Skeletal muscle tissue (tissue), 4 donors: Measurements from ENCODE around the gene CFDP1. TPM values are rescaled to one million over a fixed set of nuclear protein-coding genes. Genes with fewer than 3 reads are reported as not detected.
A peak's percentile ranks its signal among the peaks of the same experiment; 100 is the strongest.

Experiments used
- H3K27ac ChIP-seq: one replicate; pipeline ENCODE4 v1.7.0; 2013; ENCODE audit warnings: mild to moderate bottlenecking, low read depth, low read length, inconsistent platforms
- H3K27me3 ChIP-seq, 3 donors: one replicate each; pipeline ENCODE4 v1.7.0; 2013; ENCODE audit warnings: low read length in 3 of 3; ENCODE audit not compliant: control insufficient read depth in 3 of 3, insufficient read depth in 3 of 3
- H3K36me3 ChIP-seq, 3 donors: one replicate each; pipeline ENCODE4 v1.7.0; 2013; ENCODE audit warnings: low read length in 3 of 3; ENCODE audit not compliant: control insufficient read depth in 3 of 3, insufficient read depth in 3 of 3
- H3K4me1 ChIP-seq, 3 donors: one replicate each; pipeline ENCODE4 v1.7.0; 2013; ENCODE audit warnings: low read length in 3 of 3, mild to moderate bottlenecking in 3 of 3; ENCODE audit not compliant: control insufficient read depth in 3 of 3, insufficient read depth in 3 of 3
- H3K4me3 ChIP-seq, 3 donors: one replicate each; pipeline ENCODE4 v1.7.0; 2013; ENCODE audit warnings: low read length in 3 of 3
- H3K9ac ChIP-seq, 3 donors: one replicate each; pipeline ENCODE4 v1.7.0; 2013; ENCODE audit warnings: low read length in 3 of 3, mild to moderate bottlenecking in 3 of 3, moderate library complexity in 2 of 3, low read depth in 1 of 3
- H3K9me3 ChIP-seq, 3 donors: one replicate each; pipeline ENCODE4 v1.7.0; 2013; ENCODE audit warnings: low read length in 3 of 3; ENCODE audit not compliant: control insufficient read depth in 3 of 3
- total RNA-seq: library from RNA; depleted of rRNA; stranded (reverse); fragments of >200 nt; gene quantifications from one replicate; pipeline ENCODE4 v1.2.3, GENCODE V29; 2014
- donor health status: Osteomylitis.

Gene CFDP1
- total RNA-seq, 1 donor from 2014 or later = 49.6 TPM

DNA sequence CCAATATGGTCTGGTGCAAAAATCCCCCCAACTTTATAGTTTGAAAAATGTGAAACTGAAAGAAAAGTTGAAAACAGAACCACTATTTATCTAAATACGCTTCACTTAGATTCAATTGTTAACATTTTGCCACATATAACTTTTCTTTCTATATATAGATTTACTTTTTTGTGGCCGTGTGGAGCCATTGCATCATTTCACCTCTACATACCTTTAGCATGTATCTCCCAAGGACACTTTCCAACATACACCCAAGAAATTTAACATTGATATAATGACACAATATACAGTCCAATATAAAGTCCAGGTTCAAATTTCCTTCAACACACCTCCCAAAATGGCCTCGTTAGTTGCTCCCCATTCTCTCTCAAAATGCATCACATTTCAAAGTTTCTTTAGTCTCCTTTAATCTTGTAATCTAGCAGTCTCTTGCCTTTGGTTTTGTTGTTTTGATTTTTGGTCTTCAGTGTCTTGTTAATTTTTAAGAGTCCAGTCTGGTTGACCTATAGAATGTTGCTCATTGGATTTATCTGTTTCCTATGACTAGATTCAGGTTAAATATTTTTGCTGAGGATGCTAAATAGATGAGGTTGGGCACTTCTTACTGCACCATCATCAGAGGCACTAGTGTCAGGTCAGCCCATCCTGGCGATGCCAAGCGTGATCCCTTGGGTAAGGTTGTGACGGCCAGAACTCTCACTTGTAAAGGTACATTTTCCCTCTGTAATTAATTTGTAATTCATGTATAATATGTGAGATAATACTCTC lies 117.6 kb downstream of the CFDP1 start:
- Histone ChIP-seq H3K4me1 (peaks cover 0 to 7% (median 5%) of the 10 kb centered on the region in 3 donors), H3K27me3 (no peaks in the 10 kb centered on the region), H3K9me3 (no peaks in the 10 kb centered on the region), H3K4me3 (no peak overlapping the region), H3K36me3 (peaks cover 0 to 6% (median 2%) of the 10 kb centered on the region in 3 donors), H3K9ac (no peak overlapping the region), H3K27ac (no peak overlapping the region)

DNA sequence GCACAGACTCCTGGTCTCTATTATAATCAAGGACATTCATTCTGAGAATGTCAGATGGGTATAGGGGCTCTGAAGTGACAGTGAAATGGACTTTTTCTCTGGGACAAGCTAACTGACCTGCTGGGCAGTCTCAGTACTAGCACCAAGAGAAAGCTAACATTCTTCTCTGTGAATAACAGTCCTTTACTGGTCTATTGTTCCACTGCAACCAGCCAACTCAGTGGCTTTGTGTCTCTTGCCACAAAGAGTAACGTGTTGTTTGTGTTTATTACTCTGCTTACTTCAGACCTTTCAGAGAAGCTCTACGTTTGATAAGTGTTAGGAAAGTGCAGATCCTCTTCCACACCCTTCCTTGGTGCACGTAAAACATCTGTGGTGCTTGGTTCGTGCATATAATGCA lies 120.4 kb downstream of the CFDP1 start:
- H3K27ac ChIP-seq = no peak overlapping the region
- H3K4me1 ChIP-seq = no peaks in the 10 kb centered on the region
- H3K27me3 ChIP-seq = no peaks in the 10 kb centered on the region
- peaks cover 0 to 6% (median 0%) of the 10 kb centered on the region in 3 donors for H3K36me3 ChIP-seq
- H3K9ac ChIP-seq = no peak overlapping the region
- H3K9me3 ChIP-seq = no peaks in the 10 kb centered on the region
- no peak overlapping the region for H3K4me3 ChIP-seq

DNA sequence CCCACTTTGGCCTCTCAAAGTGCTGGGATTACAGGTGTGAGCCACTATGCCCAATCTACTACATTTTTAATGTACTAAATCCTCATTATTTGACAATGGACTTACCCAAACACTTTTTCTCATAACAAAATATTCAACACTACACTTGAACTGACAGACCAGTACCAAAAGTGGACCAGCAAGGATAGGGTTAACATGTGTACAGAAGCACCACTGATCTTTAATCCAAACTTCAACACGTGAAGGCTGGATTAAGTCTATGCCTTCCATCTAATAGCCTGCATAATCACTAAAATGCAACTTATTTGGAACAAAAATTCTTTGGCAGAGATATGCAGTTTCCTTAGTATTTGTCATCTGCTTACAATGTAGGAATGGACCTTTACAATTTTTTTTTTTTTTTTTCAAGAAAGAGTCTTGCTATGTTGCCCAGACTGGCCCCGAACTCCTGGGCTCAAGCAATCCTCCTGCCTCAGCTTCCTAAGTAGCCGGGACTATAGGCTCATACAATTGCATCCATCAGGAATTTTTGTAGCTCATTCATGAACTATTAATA lies 121.8 kb downstream of the CFDP1 start:
- Histone ChIP-seq H3K36me3 (peaks cover 0 to 6% (median 0%) of the 10 kb centered on the region in 3 donors), H3K27ac (no peak overlapping the region), H3K9ac (no peak overlapping the region), H3K27me3 (no peaks in the 10 kb centered on the region), H3K4me3 (no peak overlapping the region), H3K9me3 (no peaks in the 10 kb centered on the region), H3K4me1 (peaks cover 0 to 5% (median under 1%) of the 10 kb centered on the region in 3 donors)

DNA sequence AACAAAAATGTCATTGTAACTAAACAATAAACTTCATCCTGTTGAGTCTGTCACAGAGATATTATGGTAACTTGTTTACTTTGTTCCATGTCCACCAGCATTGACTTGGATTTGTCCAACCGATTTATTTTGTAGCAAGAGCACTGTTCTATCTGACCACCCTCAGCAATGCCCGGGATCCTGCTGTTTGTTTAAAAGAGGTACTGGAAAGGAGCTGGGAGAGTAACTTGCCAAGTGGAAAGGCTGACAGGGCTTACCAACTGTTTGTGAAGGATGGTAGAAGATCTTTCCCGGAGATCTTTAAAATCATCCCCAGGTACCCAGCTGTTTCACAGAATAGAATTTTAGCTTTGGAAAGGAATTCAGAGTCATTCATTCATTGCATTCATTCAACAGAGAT lies 122.8 kb downstream of the CFDP1 start:
- H3K27me3 ChIP-seq = no peaks in the 10 kb centered on the region
- peaks cover 0 to 6% (median 0%) of the 10 kb centered on the region in 3 donors for H3K36me3 ChIP-seq
- peaks cover 6 to 13% (median 8%) of the 10 kb centered on the region in 3 donors for H3K4me1 ChIP-seq
- no peak overlapping the region for H3K4me3 ChIP-seq
- H3K9ac ChIP-seq = no peak overlapping the region
- no peak overlapping the region for H3K27ac ChIP-seq
- H3K9me3 ChIP-seq = no peaks in the 10 kb centered on the region

DNA sequence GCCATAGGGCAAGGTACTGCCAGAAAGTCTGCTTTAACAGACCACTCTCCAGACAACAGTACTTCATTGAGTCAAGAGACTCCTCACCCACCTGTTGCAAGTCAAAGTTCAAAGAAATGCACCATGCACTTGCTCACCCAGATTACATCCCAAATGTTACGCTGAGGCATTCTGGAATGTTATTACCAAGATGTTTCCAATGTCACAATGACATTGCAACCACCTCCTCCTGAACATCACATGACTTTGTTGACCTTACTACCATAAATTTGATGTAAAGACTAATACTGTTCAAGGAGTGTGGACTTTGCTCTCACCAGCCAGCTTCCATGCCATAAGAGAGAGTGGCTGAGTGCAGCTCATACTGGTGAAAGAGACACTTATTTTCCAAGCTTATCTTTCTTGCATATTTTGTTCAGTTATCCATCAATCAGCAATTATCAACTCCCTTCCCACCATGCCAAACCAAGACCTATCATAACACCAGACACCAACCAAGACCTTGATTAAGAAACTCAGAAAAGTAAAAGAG lies 123.3 kb downstream of the CFDP1 start:
- Histone ChIP-seq H3K27me3 (no peaks in the 10 kb centered on the region), H3K9ac (no peak overlapping the region), H3K9me3 (no peaks in the 10 kb centered on the region), H3K4me3 (no peak overlapping the region), H3K27ac (no peak overlapping the region), H3K4me1 (peaks cover 12 to 19% (median 14%) of the 10 kb centered on the region in 3 donors), H3K36me3 (peaks cover 0 to 6% (median 0%) of the 10 kb centered on the region in 3 donors)

DNA sequence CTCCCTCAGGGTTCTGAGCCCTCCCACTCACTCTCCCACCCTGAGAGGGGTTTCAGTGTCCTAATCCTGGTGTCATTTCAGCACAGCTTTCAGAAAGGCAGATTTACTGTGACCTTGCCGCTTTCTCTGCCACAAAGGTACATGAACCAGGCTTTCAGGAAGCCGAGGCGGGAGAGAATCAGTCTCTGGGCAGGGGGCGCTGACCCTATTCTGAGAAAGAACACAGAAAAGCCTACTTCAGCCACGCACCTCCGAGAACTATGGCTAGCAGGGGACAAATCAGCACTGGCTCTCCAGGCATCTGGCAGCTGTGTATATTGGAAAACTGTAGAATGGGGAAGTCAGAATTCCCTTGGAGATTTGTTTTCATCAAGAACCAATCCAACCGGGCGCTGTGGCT lies 124.1 kb downstream of the CFDP1 start:
- Histone ChIP-seq H3K9me3 (no peaks in the 10 kb centered on the region), H3K27me3 (no peaks in the 10 kb centered on the region), H3K36me3 (peaks cover 0 to 10% (median 0%) of the 10 kb centered on the region in 3 donors), H3K9ac (no peak overlapping the region), H3K4me3 (no peak overlapping the region), H3K27ac (no peak overlapping the region), H3K4me1 (peaks cover 19 to 27% (median 20%) of the 10 kb centered on the region in 3 donors)

DNA sequence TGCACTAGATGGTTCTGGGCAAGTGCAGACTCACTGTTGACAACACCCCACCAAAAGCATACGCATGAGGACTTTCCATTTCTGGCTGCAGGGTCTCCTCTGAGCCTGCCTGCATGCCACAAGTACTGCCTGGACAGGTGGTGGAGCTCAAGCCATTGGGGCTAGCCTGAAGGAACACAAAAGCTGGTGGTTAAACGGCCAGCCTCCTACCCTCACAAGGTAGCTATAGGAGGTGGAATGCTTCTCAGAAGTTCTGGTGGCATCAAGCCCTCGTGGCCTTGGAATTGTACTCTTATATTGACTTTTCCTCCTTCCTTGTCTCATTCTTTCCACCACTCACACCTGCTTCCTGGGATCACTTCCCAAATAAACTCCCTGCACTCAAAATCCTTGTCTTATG lies 125.3 kb downstream of the CFDP1 start:
- Histone ChIP-seq H3K4me3 (no peak overlapping the region), H3K4me1 (peaks cover 19 to 32% (median 20%) of the 10 kb centered on the region in 3 donors), H3K9me3 (no peaks in the 10 kb centered on the region), H3K9ac (no peak overlapping the region), H3K36me3 (peaks cover 0 to 10% (median 0%) of the 10 kb centered on the region in 3 donors), H3K27me3 (no peaks in the 10 kb centered on the region), H3K27ac (no peak overlapping the region)

DNA sequence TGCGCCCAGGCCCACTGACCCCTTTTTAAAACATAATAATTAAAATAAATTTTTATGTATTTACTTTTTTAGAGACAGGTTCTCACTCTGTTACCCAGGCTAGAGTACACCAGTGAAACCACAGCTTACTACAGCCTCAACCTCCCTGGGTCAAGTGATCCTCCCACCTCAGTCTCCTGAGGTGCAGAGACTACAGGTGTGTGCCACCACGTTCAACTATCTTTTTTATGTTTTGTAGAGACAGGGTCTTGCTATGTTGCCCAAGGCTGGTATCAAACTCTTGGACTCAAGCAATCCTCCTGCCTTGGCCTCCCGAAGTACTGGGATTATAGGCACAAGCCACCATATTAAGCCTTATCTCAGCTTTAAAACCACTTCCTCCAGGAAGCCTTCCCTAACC lies 125.8 kb downstream of the CFDP1 start:
- Histone ChIP-seq H3K27me3 (no peaks in the 10 kb centered on the region), H3K9ac (no peak overlapping the region), H3K9me3 (no peaks in the 10 kb centered on the region), H3K36me3 (peaks cover 0 to 8% (median 2%) of the 10 kb centered on the region in 3 donors), H3K4me1 (peaks cover 19 to 32% (median 20%) of the 10 kb centered on the region in 3 donors), H3K4me3 (no peak overlapping the region), H3K27ac (no peak overlapping the region)

DNA sequence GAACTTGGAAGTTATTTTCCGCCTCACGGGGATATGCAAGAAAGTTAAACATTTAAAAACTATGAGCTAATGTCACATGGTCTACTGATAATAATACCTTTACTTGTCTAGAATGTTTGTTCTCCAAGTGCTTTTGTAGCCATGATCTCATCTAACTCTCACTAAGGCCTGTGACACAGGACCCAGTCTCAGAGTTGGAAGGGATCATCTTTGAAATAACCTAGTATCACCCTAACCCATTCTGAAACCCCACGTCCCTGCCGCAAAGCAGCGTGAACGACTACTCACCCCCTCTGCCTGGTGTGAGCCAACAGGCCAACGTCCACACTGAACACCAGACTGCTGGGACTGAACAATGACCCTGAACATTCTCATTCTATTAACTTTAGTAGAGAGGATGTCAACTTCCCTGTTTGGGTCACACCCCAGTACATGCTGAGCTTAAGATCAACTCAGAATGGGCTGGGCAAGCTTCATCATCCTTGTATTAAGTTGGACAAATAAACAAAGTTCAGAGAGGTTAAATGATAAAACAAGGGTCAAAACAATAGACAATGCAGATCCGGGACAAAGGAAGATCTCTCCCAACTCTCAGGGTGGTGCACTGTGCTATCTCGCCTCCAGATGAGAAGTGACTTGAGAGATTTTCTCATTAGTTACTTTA lies 127.1 kb downstream of the CFDP1 start:
- peaks cover 0 to 15% (median 10%) of the 10 kb centered on the region in 3 donors for H3K36me3 ChIP-seq
- H3K4me3 ChIP-seq = no peak overlapping the region
- peak overlapping the region; percentile 82 for H3K27ac ChIP-seq
- H3K4me1 ChIP-seq = peaks cover 19 to 32% (median 20%) of the 10 kb centered on the region in 3 donors
- no peaks in the 10 kb centered on the region for H3K27me3 ChIP-seq
- no peak overlapping the region for H3K9ac ChIP-seq
- no peaks in the 10 kb centered on the region for H3K9me3 ChIP-seq
